H54 (cell line): ENCODE results near the gene SLC5A11.

Experiments
- DNase-seq: peaks from one replicate; pipeline ENCODE4 v3.0.0; 2011; ENCODE audit warnings: low spot score, mixed read lengths; ENCODE audit not compliant: insufficient read length
- FAIRE-seq: peaks from 3 replicates; lab custom pipeline; 2011; peaks lifted over from hg19 to GRCh38; lab: Jason Lieb, UNC
- POLR2A ChIP-seq: IDR thresholded peaks from 2 replicates; pipeline ENCODE4 v1.6.1; 2011; ENCODE audit warnings: low read depth, mild to moderate bottlenecking, low read length

Gene SLC5A11

GRCh38 chr16:24822974-24823373 lies 22.8 kb upstream of the SLC5A11 start:
- FAIRE-seq (no peak), DNase-seq (no peak)
- TF ChIP-seq POLR2A: no peak

GRCh38 chr16:24825696-24826095 lies 20.1 kb upstream of the SLC5A11 start:
- no peak for FAIRE-seq
- no peak for TF ChIP-seq POLR2A

GRCh38 chr16:24826096-24826690 lies 19.6 kb upstream of the SLC5A11 start:
- DNase-seq: no peak
- TF ChIP-seq POLR2A: no peak
- FAIRE-seq: no peak

More at GRCh38 chr16:24825696-24826095, 20.1 kb upstream of the SLC5A11 start:
- DNase-seq: no peak

GRCh38 chr16:24826817-24827566 lies 18.8 kb upstream of the SLC5A11 start:
- DNase-seq (no peak), FAIRE-seq (no peak)
- TF ChIP-seq POLR2A: no peak

- TF ChIP-seq POLR2A: no peak
- no peak for FAIRE-seq
- no peak for DNase-seq
These were observed 16.6 kb upstream of the SLC5A11 start for GRCh38 chr16:24829153-24829552.

GRCh38 chr16:24833352-24833751 lies 12.4 kb upstream of the SLC5A11 start:
- FAIRE-seq: no peak
- DNase-seq: no peak
- TF ChIP-seq POLR2A: no peak

GRCh38 chr16:24834459-24835335 lies 11.1 kb upstream of the SLC5A11 start:
- FAIRE-seq: no peak

GRCh38 chr16:24836836-24837235 lies 8.9 kb upstream of the SLC5A11 start:
- no peak for TF ChIP-seq POLR2A
- no peak for DNase-seq
- FAIRE-seq: no peak

More at GRCh38 chr16:24834459-24835335, 11.1 kb upstream of the SLC5A11 start:
- DNase-seq: no peak
- TF ChIP-seq POLR2A: no peak

GRCh38 chr16:24837969-24838368 lies 7.8 kb upstream of the SLC5A11 start:
- DNase-seq (no peak), FAIRE-seq (no peak)
- no peak for TF ChIP-seq POLR2A

GRCh38 chr16:24838554-24839266 lies 7.1 kb upstream of the SLC5A11 start:
- TF ChIP-seq POLR2A: no peak
- FAIRE-seq: peak; percentile 33
- DNase-seq: no peak

- DNase-seq (no peak), FAIRE-seq (no peak)
- TF ChIP-seq POLR2A: no peak
These were observed 6.3 kb upstream of the SLC5A11 start for GRCh38 chr16:24839347-24839972.

GRCh38 chr16:24841291-24841690 lies 4.5 kb upstream of the SLC5A11 start:
- DNase-seq: no peak
- TF ChIP-seq POLR2A: no peak
- FAIRE-seq: no peak
